Esophagus squamous epithelium (tissue), 4 donors: ENCODE data around the gene ZNF761.

Source experiments
- CTCF ChIP-seq, 6 experiments: fragments of 450-650 bp in 4 of 6; fragments of 200-600 bp in 2 of 6; sonication (generic) in 2 of 6; IDR thresholded peaks; one replicate each; pipeline ENCODE4 v1.5.1; 2016 to 2019; ENCODE audit warnings: antibody characterized with exemption in 6 of 6, mild to moderate bottlenecking in 4 of 6, moderate library complexity in 4 of 6
- POLR2A ChIP-seq, 4 donors: fragments of 450-650 bp; IDR thresholded peaks; one replicate each; pipeline ENCODE4 v1.6.1; 2017; ENCODE audit warnings: antibody characterized with exemption in 4 of 4, mild to moderate bottlenecking in 4 of 4, moderate library complexity in 3 of 4

GRCh38 chr19:53492153-53492552, 60.4 kb downstream of the ZNF761 start:
- TF ChIP-seq CTCF (IDR thresholded peaks at IDR 0.05) (no peak), POLR2A (IDR thresholded peaks at IDR 0.05) (no peak)
